HepG2 (cell line): Measurements from ENCODE around the gene SNX3. TPM values are rescaled to one million over a fixed set of nuclear protein-coding genes. Genes with fewer than 3 reads are reported as not detected.

Experiments used
- ATAC-seq: fragments of 200-7000 bp; cut with Tn5 transposase; 3 replicates; pipeline ENCODE4 v1.9.1; 2020; ENCODE audit warnings: mild to moderate bottlenecking, moderate library complexity
- BruUV-seq: library from RNA; stranded (reverse); fragments of 400-500 nt; replicated peaks from 2 replicates; lab custom pipeline; 2021; lab: Mats Ljungman, UMichigan
- CTCF ChIA-PET: fragments of 300-600 bp; formaldehyde crosslinking; extraction: SDS; loops from one replicate; lab custom pipeline; 2021; ENCODE audit warnings: low total read pairs, inconsistent platforms, low intra/inter-chr PET ratio; lab: Yijun Ruan, JAX
- POLR2A ChIA-PET: fragments of 350-600 bp; sonication (Branson Sonifier 250); formaldehyde crosslinking; loops from one replicate; lab custom pipeline; 2020; ENCODE audit warnings: antibody characterized with exemption, inconsistent platforms; lab: Yijun Ruan, JAX
- DNase-seq: peaks from one replicate; pipeline ENCODE4 v3.0.0-alpha.2; 2015; ENCODE audit warnings: low spot score
- FAIRE-seq: peaks from 3 replicates; lab custom pipeline; 2011; peaks lifted over from hg19 to GRCh38; lab: Jason Lieb, UNC
- H2AFZ ChIP-seq: one replicate; pipeline ENCODE4 v1.6.1; 2011; ENCODE audit warnings: low read length, inconsistent platforms
- H3K27ac ChIP-seq: fragments of 300-600 bp; 3 replicates; pipeline ENCODE4 v1.8.0; 2011; ENCODE audit warnings: mixed run types, mild to moderate bottlenecking, mixed read lengths, low read length, inconsistent platforms; ENCODE audit not compliant: insufficient read depth; ENCODE audit errors: extremely low read length
- H3K27me3 ChIP-seq, 2 experiments: fragments of 200-600 bp in 1 of 2; 2 replicates in 1 of 2; 3 replicates in 1 of 2; pipeline versions ENCODE4 v1.6.0 to v1.8.0; 2011; ENCODE audit warnings: low read length in 2 of 2, mild to moderate bottlenecking in 2 of 2, moderate library complexity in 2 of 2, inconsistent platforms in 1 of 2; ENCODE audit not compliant: insufficient read depth in 2 of 2, control insufficient read depth in 1 of 2
- H3K36me3 ChIP-seq, 2 experiments: fragments of 200-600 bp in 1 of 2; replicated peaks in 1 of 2; 2 replicates in 1 of 2; 3 replicates in 1 of 2; pipeline versions ENCODE4 v1.5.1 to v1.8.0; 2011; ENCODE audit warnings: low read length in 2 of 2, inconsistent platforms in 1 of 2; ENCODE audit not compliant: insufficient read depth in 2 of 2, control insufficient read depth in 1 of 2
- H3K4me1 ChIP-seq: 2 replicates; pipeline ENCODE4 v1.5.1; 2012; ENCODE audit warnings: low read length, inconsistent platforms; ENCODE audit not compliant: insufficient read depth
- H3K4me2 ChIP-seq: 2 replicates; pipeline ENCODE4 v1.6.0; 2011; ENCODE audit warnings: low read depth, low read length, inconsistent platforms
- H3K4me3 ChIP-seq, 3 experiments: fragments of 200-600 bp in 1 of 3; sonication (generic), shearing (Covaris generic) in 1 of 3; replicated peaks in 1 of 3; 2 replicates each; pipeline ENCODE4 v1.5.1; 2011 to 2016; ENCODE audit warnings: low read length in 3 of 3, inconsistent platforms in 2 of 3, low read depth in 2 of 3, mild to moderate bottlenecking in 2 of 3, control low read depth in 1 of 3, mixed read lengths in 1 of 3; ENCODE audit not compliant: insufficient read depth in 1 of 3
- H3K79me2 ChIP-seq: one replicate; pipeline ENCODE4 v1.6.1; 2011; ENCODE audit warnings: low read length, inconsistent platforms; ENCODE audit not compliant: insufficient read depth
- H3K9ac ChIP-seq: 2 replicates; pipeline ENCODE4 v1.6.0; 2011; ENCODE audit warnings: mild to moderate bottlenecking, low read depth, low read length, inconsistent platforms; ENCODE audit not compliant: insufficient read depth
- H3K9me3 ChIP-seq: 2 replicates; pipeline ENCODE4 v1.5.1; 2012; ENCODE audit warnings: mild to moderate bottlenecking, low read length
- H4K20me1 ChIP-seq: 2 replicates; pipeline ENCODE4 v1.6.0; 2011; ENCODE audit warnings: inconsistent platforms, mild to moderate bottlenecking, low read length, moderate library complexity; ENCODE audit not compliant: insufficient read depth
- AHR ChIP-seq: IDR thresholded peaks from 2 replicates; pipeline ENCODE4 v1.6.1; 2018; ENCODE audit warnings: missing genetic modification reagents, missing compliant biosample characterization
- KLF6 ChIP-seq: IDR thresholded peaks from 2 replicates; pipeline ENCODE4 v1.8.0; 2016; ENCODE audit warnings: missing biosample characterization, missing genetic modification reagents
- PRMT3 ChIP-seq: sonication (generic); formaldehyde crosslinking; IDR thresholded peaks from 2 replicates; pipeline ENCODE4 v1.8.1; 2022; ENCODE audit warnings: low read depth, mild to moderate bottlenecking, moderate library complexity, missing genetic modification reagents, borderline replicate concordance
- RBM22 ChIP-seq: fragments of 200-400 bp; formaldehyde crosslinking; optimal IDR thresholded peaks from 2 replicates; pipeline ENCODE3; 2017; ENCODE audit warnings: mild to moderate bottlenecking, low read length, moderate library complexity
- ZNF83 ChIP-seq: sonication (generic); formaldehyde crosslinking; IDR thresholded peaks from 2 replicates; pipeline ENCODE4 v1.4.0; 2020; ENCODE audit warnings: missing genetic modification reagents, mild to moderate bottlenecking, borderline replicate concordance
- ZSCAN12 ChIP-seq: sonication (generic); formaldehyde crosslinking; IDR thresholded peaks from 2 replicates; pipeline ENCODE4 v1.9.0; 2021; ENCODE audit warnings: mild to moderate bottlenecking, missing genetic modification reagents
- WGBS: methylation state at CpG from one replicate; pipeline ENCODE4 v1.1.6; 2017; ENCODE audit warnings: low lambda C conversion rate; 5-methylcytosine and 5-hydroxymethylcytosine counted together
- in situ Hi-C: cut with HindIII; loops from 2 replicates; pipeline ENCODE4 v1.10.0; 2017; ENCODE audit warnings: low pct_unique_long_range_greater_than_20kb; ENCODE audit not compliant: extremely low pct_ligation_motif_present
- intact Hi-C: fragments of 100-400 bp; cut with micrococcal nuclease; formaldehyde crosslinking; loops from one replicate; pipeline ENCODE4 v1.10.0; 2022; ENCODE audit not compliant: unreplicated experiment
- polyA plus RNA-seq, 8 experiments: library from polyadenylated mRNA; depleted of rRNA in 3 of 8; stranded (reverse) in 7 of 8; unstranded in 1 of 8; fragments of >200 nt; fragmentation: Illumina TruSeq in 4 of 8; extraction: Trizol in 4 of 8; gene quantifications; 2 replicates each; pipeline versions ENCODE4 v1.2.1 to v1.2.3, GENCODE V29; 2011 to 2016; ENCODE audit warnings: low read depth in 4 of 8, missing spikeins in 1 of 8, mixed read lengths in 1 of 8; ENCODE audit not compliant: insufficient read depth in 1 of 8
- total RNA-seq, 5 experiments: library from RNA; depleted of rRNA; stranded (reverse); fragments of >200 nt; fragmentation: Illumina TruSeq; extraction: Trizol; gene quantifications; 2 replicates each; pipeline ENCODE4 v1.2.3, GENCODE V29; 2016; ENCODE audit warnings: low read depth in 1 of 5
- TF ChIP-seq, protein P1 (sequence below): sonication (generic); formaldehyde crosslinking; IDR thresholded peaks from 2 replicates; pipeline ENCODE4 v1.8.0; 2022; ENCODE audit warnings: missing genetic modification reagents, mild to moderate bottlenecking, borderline replicate concordance
- TF ChIP-seq, protein P2 (sequence below): sonication (generic); formaldehyde crosslinking; IDR thresholded peaks from 2 replicates; pipeline ENCODE4 v1.5.1; 2020; ENCODE audit warnings: missing genetic modification reagents, mild to moderate bottlenecking, borderline replicate concordance

The SNX3 gene
- total and polyA plus RNA-seq, 2 of the 13 experiments (the other 11 are each of a cell fraction or from before 2014, with no cell fraction given): 84.9 to 226 TPM

DNA sequence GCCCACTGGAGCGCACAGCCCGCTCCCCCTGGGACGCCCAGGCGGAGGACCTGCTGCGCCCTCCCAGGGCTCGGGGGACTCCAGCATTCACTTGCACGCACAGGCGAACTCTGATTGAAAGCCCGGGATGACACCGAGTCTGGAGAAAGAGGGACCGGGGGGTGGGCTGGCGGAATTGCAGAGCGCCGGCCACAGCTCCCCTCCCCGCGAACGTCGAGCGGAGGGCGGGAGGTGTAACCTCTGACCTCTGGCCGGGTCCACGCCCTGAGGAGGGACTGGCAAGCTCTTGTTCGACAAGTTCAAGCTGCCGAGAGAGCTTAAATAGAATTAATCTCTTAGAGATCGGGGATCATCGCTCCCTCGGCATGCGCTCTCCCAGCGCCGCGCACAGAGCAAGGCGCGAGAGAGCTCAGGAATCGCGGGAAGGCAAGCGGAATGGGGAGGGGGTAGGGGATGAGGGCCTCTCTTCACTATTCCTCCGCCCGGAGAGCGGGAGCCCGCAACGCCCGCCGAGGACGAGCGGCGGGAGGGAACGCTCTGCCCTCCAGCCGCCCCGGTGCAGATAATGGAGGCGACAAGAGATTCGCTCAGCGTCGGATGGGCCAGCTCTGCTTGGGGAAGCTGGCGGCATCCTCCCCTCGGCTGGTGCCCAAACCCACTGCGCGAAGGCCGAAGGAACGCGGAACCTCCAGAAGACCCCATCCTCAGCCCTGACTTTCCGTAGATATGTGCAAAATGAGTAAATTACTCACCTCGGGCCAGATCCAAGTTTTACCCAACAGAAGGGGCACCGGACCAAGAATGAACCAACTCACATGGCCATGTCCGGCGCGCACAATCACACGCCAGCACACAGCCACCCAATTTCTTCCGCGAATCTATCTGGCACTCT lies 95.8 kb downstream of the SNX3 start:
- no peaks in the 10 kb centered on the region for H3K79me2 ChIP-seq
- intact Hi-C loops: no loop called here
- no TSS peak for BruUV-seq
- in situ Hi-C loops: no loop called here
- no peak overlapping the region for H3K27ac ChIP-seq
- 76% methylated on average over 55 of the region's 69 CpGs for WGBS
- DNase-seq (no peak), ATAC-seq (no peak), FAIRE-seq (no peak)
- H3K4me3 ChIP-seq: no peak overlapping the region
- no peaks in the 10 kb centered on the region for H3K36me3 ChIP-seq
- H2AFZ ChIP-seq: no peak overlapping the region
- no peak overlapping the region for H3K9ac ChIP-seq
- TF ChIP-seq PRMT3 (CRISPR knock-in tag) (no peak), ZSCAN12 (CRISPR knock-in tag) (no peak), AHR (CRISPR knock-in tag) (no peak), ZNF83 (no peak), KLF6 (no peak), RBM22 (no peak)
- TF ChIP-seq, protein P1, sequence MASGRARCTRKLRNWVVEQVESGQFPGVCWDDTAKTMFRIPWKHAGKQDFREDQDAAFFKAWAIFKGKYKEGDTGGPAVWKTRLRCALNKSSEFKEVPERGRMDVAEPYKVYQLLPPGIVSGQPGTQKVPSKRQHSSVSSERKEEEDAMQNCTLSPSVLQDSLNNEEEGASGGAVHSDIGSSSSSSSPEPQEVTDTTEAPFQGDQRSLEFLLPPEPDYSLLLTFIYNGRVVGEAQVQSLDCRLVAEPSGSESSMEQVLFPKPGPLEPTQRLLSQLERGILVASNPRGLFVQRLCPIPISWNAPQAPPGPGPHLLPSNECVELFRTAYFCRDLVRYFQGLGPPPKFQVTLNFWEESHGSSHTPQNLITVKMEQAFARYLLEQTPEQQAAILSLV (CRISPR knock-in tag): no peak
- TF ChIP-seq, protein P2, sequence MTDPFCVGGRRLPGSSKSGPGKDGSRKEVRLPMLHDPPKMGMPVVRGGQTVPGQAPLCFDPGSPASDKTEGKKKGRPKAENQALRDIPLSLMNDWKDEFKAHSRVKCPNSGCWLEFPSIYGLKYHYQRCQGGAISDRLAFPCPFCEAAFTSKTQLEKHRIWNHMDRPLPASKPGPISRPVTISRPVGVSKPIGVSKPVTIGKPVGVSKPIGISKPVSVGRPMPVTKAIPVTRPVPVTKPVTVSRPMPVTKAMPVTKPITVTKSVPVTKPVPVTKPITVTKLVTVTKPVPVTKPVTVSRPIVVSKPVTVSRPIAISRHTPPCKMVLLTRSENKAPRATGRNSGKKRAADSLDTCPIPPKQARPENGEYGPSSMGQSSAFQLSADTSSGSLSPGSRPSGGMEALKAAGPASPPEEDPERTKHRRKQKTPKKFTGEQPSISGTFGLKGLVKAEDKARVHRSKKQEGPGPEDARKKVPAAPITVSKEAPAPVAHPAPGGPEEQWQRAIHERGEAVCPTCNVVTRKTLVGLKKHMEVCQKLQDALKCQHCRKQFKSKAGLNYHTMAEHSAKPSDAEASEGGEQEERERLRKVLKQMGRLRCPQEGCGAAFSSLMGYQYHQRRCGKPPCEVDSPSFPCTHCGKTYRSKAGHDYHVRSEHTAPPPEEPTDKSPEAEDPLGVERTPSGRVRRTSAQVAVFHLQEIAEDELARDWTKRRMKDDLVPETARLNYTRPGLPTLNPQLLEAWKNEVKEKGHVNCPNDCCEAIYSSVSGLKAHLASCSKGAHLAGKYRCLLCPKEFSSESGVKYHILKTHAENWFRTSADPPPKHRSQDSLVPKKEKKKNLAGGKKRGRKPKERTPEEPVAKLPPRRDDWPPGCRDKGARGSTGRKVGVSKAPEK: no peak
- ChIA-PET CTCF (no interaction called here), POLR2A (no interaction called here)
- H3K4me2 ChIP-seq: no peak overlapping the region
- peaks cover 10 to 69% of the 10 kb centered on the region in 2 experiments for H3K27me3 ChIP-seq
- H3K9me3 ChIP-seq: no peaks in the 10 kb centered on the region
- H3K4me1 ChIP-seq: peaks cover 13% of the 10 kb centered on the region; the same call in 1 of the 2 replicates
- H4K20me1 ChIP-seq: no peaks in the 10 kb centered on the region
